ENCODE measurements around the gene SLC35B1. TPM values are rescaled to one million over a fixed set of nuclear protein-coding genes. Genes with fewer than 3 reads are reported as not detected.

SLC35B1 gene
- total and polyA plus RNA-seq, 10 of the 15 experiments (the other 5 are each of a cell fraction or from before 2014, with no cell fraction given), result 40.0 to 113 (median 51.6) TPM

GRCh38 chr17:49692751-49693150 lies 15.0 kb downstream of the SLC35B1 start:
- H3K27ac ChIP-seq (ENCODE audit: control insufficient read depth, insufficient read depth), result no peak overlapping the region
- ChIA-PET SMC1A (ENCODE audit: uncharacterized antibody, unreplicated experiment) (interaction anchor here (10.0 kb wide), 1 partner anchor 123 kb away, joined by 121 read pairs; no protein-coding TSS in a partner anchor), CTCF (interaction anchor here (21.7 kb wide), 1 partner anchor 120 kb away, joined by 483 read pairs; the partner anchor contains the start of gene NXPH3), POLR2A (no interaction called here), RAD21 (ENCODE audit: unreplicated experiment) (interaction anchor here (1.1 kb wide), 1 partner anchor 105 kb away, joined by 3 read pairs; no protein-coding TSS in a partner anchor)
- DNase-seq (ENCODE audit: low read depth, low spot score) (no peak), ATAC-seq (no peak), FAIRE-seq (no peak)
- H3K4me2 ChIP-seq (ENCODE audit: control insufficient read depth, insufficient read depth), result no peak overlapping the region
- H3K79me2 ChIP-seq (ENCODE audit: control insufficient read depth, insufficient read depth, low read length), result no peaks in the 10 kb centered on the region
- no peaks in the 10 kb centered on the region for H4K20me1 ChIP-seq (ENCODE audit: control insufficient read depth, insufficient read depth)
- no peak overlapping the region for H2AFZ ChIP-seq (ENCODE audit: control insufficient read depth, low read depth, low read length)
- TF ChIP-seq SRF (IDR thresholded peaks at IDR 0.05; ENCODE audit: low read depth in 2 of 2, low read length in 2 of 2) (no peak), MLLT1 (IDR thresholded peaks at IDR 0.05) (no peak), NFYB (IDR thresholded peaks at IDR 0.05; ENCODE audit: insufficient read depth, low read depth, low read length) (no peak), ASH2L (IDR thresholded peaks at IDR 0.05; ENCODE audit: borderline replicate concordance, low read depth) (no peak)
- intact Hi-C loops (cut with micrococcal nuclease; ENCODE audit: unreplicated experiment), result loop anchor here (10.0 kb wide), 1 partner anchor 78 kb away; no protein-coding TSS in a partner anchor
- H3K9me3 ChIP-seq (replicated peaks; ENCODE audit: control insufficient read depth, insufficient read depth, low read length), result no peaks in the 10 kb centered on the region
- no peak overlapping the region for H3K9ac ChIP-seq (ENCODE audit: control insufficient read depth, insufficient read depth, low read length)
- no TSS peak for BruUV-seq (replicated peaks)
- no peaks in the 10 kb centered on the region for H3K27me3 ChIP-seq (replicated peaks in 1 of 2; ENCODE audit: control insufficient read depth in 2 of 2, insufficient read depth in 2 of 2, low read length in 1 of 2)
- in situ Hi-C loops (cut with MboI), result no loop called here
- no peaks in the 10 kb centered on the region for H3K36me3 ChIP-seq (ENCODE audit: control insufficient read depth in 2 of 2, insufficient read depth in 2 of 2, low read length in 1 of 2)
- H3K4me1 ChIP-seq (ENCODE audit: control insufficient read depth, insufficient read depth, low read length), result peaks cover 17% of the 10 kb centered on the region
- WGBS (ENCODE audit: insufficient coverage, insufficient replicate concordance, low lambda C conversion rate, missing lambda C conversion rate), result 52% methylated on average over 4 of the region's 4 CpGs
- H3K4me3 ChIP-seq, result no peak overlapping the region

- no peaks in the 10 kb centered on the region for H3K79me2 ChIP-seq (ENCODE audit: control insufficient read depth, insufficient read depth, low read length)
- H3K9ac ChIP-seq (ENCODE audit: control insufficient read depth, insufficient read depth, low read length), result no peak overlapping the region
- no peaks in the 10 kb centered on the region for H3K36me3 ChIP-seq (ENCODE audit: control insufficient read depth in 2 of 2, insufficient read depth in 2 of 2, low read length in 1 of 2)
- DNase-seq (ENCODE audit: low read depth, low spot score), result no peak
- no peak for ATAC-seq
- H3K9me3 ChIP-seq (replicated peaks; ENCODE audit: control insufficient read depth, insufficient read depth, low read length), result no peaks in the 10 kb centered on the region
- intact Hi-C loops (cut with micrococcal nuclease; ENCODE audit: unreplicated experiment), result loop anchor here (10.0 kb wide), 1 partner anchor 77 kb away; no protein-coding TSS in a partner anchor
- POLR2A ChIA-PET, result no interaction called here
- no peaks in the 10 kb centered on the region for H3K27me3 ChIP-seq (replicated peaks in 1 of 2; ENCODE audit: control insufficient read depth in 2 of 2, insufficient read depth in 2 of 2, low read length in 1 of 2)
- H3K4me1 ChIP-seq (ENCODE audit: control insufficient read depth, insufficient read depth, low read length), result peaks cover 16% of the 10 kb centered on the region
- FAIRE-seq, result no peak
- in situ Hi-C loops (cut with MboI), result no loop called here
- H3K4me3 ChIP-seq, result no peak overlapping the region
- H4K20me1 ChIP-seq (ENCODE audit: control insufficient read depth, insufficient read depth), result no peaks in the 10 kb centered on the region
- no peak overlapping the region for H2AFZ ChIP-seq (ENCODE audit: control insufficient read depth, low read depth, low read length)
- TF ChIP-seq POLR2A (IDR thresholded peaks at IDR 0.05; ENCODE audit: low read depth, low read length), result no peak
- TF ChIP-seq RB1 (IDR thresholded peaks at IDR 0.05; ENCODE audit: borderline replicate concordance), result no peak
- TF ChIP-seq SUZ12 (IDR thresholded peaks at IDR 0.05; ENCODE audit: unreplicated experiment), result no peak
- TF ChIP-seq SIX5 (IDR thresholded peaks at IDR 0.05; ENCODE audit: low read depth, low read length, severe bottlenecking), result no peak
- no peak for TF ChIP-seq CHD4 (IDR thresholded peaks at IDR 0.05)
- no peak for TF ChIP-seq HDGF (IDR thresholded peaks at IDR 0.05)
- no peak for TF ChIP-seq MYB (IDR thresholded peaks at IDR 0.05; ENCODE audit: borderline replicate concordance, low read depth, low read length)
- no peak for TF ChIP-seq CEBPB (IDR thresholded peaks at IDR 0.05; ENCODE audit: borderline replicate concordance in 1 of 2, low read depth in 2 of 2, low read length in 2 of 2)
- no peak for TF ChIP-seq KAT2A (conservative IDR thresholded peaks at IDR 0.05; ENCODE audit: control insufficient read depth, low read depth, low read length)
- no peak for TF ChIP-seq DPF2 (IDR thresholded peaks at IDR 0.05)
- TF ChIP-seq GATAD2B (conservative IDR thresholded peaks at IDR 0.05; ENCODE audit: low read depth), result no peak
- no peak for TF ChIP-seq MXI1 (IDR thresholded peaks at IDR 0.05; ENCODE audit: low read depth, low read length)
- CTCF ChIA-PET, result interaction anchor here (1.0 to 21.7 kb wide), 2 partner anchors 9 to 119 kb away, joined by 3 to 483 read pairs; partner anchors contain the start of gene NXPH3
- H3K4me2 ChIP-seq (ENCODE audit: control insufficient read depth, insufficient read depth), result no peak overlapping the region
- RAD21 ChIA-PET (ENCODE audit: unreplicated experiment), result no interaction called here
- BruUV-seq (replicated peaks), result no TSS peak
- WGBS (ENCODE audit: insufficient coverage, insufficient replicate concordance, low lambda C conversion rate, missing lambda C conversion rate), result 72% methylated on average over 8 of the region's 8 CpGs
- SMC1A ChIA-PET (ENCODE audit: uncharacterized antibody, unreplicated experiment), result interaction anchor here (0.8 to 1.7 kb wide), 3 partner anchors 8 to 134 kb away, joined by 3 to 5 read pairs (median 4); no protein-coding TSS in a partner anchor
- no peak overlapping the region for H3K27ac ChIP-seq (ENCODE audit: control insufficient read depth, insufficient read depth)
Observed at GRCh38 chr17:49691677-49692191, 16.0 kb downstream of the SLC35B1 start.
